ENCODE results near the gene FAM124A. TPM values are rescaled to one million over a fixed set of nuclear protein-coding genes. Genes with fewer than 3 reads are reported as not detected.

Gene FAM124A, protein sequence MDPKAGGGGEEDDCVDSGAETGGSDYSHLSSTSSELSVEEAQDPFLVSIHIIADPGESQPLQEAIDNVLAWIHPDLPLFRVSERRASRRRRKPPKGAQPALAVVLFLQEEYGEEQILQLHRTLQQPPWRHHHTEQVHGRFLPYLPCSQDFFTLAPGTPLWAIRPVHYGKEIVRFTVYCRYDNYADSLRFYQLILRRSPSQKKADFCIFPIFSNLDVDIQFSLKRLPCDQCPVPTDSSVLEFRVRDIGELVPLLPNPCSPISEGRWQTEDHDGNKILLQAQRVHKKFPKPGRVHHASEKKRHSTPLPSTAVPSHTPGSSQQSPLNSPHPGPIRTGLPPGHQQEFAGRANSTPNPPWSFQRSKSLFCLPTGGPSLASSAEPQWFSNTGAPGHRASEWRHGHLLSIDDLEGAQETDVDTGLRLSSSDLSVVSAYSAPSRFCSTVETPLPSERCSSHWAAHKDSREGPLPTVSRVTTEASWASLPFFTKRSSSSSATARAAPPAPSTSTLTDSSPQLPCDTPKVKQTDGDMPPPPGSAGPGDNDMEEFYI
- total RNA-seq: under 0.01 TPM in 1 of 2 replicates, not detected in the other

DNA sequence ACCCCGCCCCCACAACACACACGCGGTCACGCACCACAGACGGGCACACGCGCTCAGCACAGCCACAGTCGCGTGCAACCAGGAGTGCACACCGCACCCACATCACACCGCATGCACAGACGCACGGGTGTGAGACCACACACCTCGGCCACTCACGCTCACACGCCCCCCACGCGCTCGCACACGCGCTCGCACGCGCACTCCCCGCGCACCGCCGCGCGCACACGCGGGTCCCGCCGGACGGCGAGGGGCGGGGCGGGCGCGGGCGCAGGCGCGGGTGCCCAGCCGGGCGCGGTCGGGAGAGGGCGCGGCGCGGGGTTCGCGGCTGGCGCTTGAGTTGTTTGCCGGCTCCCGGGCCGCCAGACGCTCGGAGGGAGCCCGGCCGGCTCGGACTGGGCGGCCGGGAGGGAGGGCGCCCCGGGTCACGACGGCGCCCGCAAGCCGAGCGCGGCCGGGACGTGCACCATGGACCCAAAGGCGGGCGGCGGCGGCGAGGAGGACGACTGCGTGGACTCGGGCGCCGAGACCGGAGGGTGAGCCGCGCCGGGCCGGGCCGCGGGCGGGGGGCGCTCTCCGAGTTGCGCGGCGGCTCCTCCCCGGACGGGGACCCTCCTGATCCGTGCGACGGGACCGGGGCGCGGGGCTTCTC, at the start of gene FAM124A:
Gene FAM124A, plus strand, starts transcription at position 362 of the 649 bp plus-strand sequence. Its CDS starts 104 bp downstream, at position 466.

Small RNAs within 50 kb of the gene (small RNA-seq; reads per million reads assigned to genes)
- gene PRELID3BP2: not detected

Other genes starting within 250 kb of the FAM124A start
- gene C13orf42, start 111.1 kb upstream of the FAM124A start, total RNA-seq: not detected in 2 replicates
- gene SERPINE3, start 117.3 kb downstream of the FAM124A start, total RNA-seq: under 0.01 TPM in 2 replicates
- gene INTS6, start 230.6 kb downstream of the FAM124A start, total RNA-seq: 38.1 and 42.6 TPM in 2 replicates

All from placental epithelial cell (primary cell).